GM19468 (cell line): ENCODE measurements around the gene NR1H3.
"Not testable (repeated sequence)": the region's sequence is repeated elsewhere in the genome, so short reads cannot be mapped to it uniquely, and the experiment has no call there.

ENCODE experiments used
- ATAC-seq: cut with Tn5 transposase; IDR thresholded peaks from one replicate; pipeline ENCODE4 v1.9.1; 2021; ENCODE audit warnings: mild to moderate bottlenecking, moderate library complexity, moderate number of reproducible peaks; ENCODE audit not compliant: unreplicated experiment; ENCODE audit errors: extremely low read depth

Gene NR1H3

DNA sequence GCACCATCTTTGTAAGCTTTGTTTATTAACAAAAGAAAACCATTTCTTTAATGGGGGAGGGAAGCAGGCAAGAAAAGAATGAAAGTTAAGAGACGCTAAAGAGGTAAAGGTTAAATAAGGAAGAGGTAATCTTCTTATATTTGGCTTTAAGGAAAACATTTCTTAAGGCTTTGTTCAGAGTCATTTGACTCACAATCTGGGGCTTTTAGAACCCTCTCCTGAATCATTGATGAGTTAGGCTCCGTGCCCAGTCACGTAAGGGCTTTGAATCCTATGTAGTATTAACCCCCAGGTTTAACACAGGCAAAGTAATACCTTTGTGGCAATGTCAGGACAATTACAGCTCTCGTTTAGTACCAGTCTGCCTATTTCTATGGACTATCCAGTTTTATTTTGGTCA is 38.2 kb downstream of the NR1H3 start:
- no peak for ATAC-seq

DNA sequence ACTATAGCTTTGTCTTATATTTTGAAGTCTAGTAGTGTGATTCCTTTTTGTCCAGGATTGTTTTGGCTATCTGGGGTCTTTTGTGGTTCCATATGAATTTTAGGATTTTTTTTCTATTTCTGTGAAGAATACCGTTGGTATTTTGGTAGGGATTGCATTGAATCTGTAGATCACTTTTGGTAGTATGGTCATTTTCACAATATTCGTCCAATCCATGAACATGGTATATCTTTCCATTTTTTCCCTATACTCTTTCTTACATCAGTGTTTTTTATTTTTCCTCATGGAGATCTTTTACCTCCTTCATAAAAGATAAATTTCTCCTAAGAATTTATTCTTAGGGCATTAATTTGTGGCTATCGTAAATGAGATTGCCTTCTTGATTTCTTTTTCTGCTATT is 41.3 kb downstream of the NR1H3 start:
- no peak for ATAC-seq

DNA sequence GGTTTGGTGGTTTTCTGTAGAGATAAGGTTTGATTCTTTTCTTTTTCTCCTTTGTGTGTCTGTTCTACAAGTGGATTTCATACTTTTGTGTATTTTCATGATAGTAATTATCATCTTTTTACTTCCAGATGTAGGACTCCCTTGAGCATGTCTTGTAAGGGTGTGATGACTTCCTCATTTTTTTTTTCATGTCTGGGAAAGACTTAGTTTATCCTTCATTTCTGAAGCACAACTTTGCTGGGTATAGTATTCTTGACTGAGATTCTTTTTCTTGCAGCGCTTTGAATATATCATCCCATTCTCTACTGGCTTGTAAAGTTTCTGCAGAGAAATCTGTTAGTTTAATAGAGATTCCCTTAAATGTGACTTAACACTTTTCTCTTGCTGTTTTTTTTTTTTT is 45.1 kb downstream of the NR1H3 start:
- no peak for ATAC-seq

DNA sequence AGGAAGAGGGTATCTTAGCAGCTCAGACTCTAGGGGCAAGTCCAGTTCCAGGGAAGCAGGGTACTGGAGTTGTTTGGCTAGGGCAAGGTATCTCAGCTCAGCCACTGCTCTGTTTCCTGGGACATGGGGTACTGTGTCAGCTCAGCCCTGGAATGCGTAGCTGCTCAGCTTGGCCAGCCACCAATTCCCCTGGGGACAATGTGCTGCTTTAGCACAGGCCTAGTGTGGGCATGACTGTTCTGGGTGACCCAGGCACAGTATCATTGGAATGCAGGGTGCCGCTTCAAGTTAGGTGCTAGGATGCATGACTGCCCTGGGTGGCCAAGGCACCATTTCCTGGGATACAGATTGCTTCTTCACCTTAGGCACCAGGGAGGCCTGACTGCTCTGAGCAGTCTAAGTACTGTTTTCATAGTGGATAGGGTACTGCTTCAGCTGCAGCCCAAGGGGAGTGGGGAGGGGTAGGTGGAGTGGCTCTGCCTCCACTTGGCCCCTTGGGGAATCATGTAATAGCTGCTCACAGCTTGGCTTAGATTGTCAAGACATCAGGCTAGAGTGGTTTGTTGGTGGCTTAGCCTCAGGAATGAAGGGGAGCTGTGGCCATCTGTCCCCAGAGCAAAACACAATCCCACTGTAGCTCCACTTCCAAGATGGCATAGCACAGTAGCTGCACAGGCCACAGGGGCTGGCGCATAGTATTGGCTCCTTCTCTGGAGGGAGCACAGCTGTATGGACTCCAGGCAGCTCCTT is 48.1 kb downstream of the NR1H3 start:
- ATAC-seq = no peak

DNA sequence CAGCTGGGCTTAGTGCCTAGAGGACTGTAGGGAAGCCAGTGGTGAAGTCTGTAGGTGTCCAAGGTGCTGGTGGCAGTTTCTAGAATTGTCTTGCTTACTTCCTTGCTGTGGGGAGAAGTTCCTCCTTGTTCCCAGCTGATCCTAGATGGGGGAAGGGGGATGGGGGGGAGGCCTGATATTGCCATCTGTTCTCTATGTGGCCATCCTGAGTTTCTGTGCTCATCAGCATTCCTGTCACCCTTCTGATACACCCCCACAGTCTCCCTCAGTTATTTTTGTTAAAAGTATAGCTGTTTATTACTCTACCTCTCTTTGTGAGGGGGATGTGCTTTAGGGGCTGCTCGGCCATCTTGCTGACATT is 48.7 kb downstream of the NR1H3 start:
- no peak for ATAC-seq

DNA sequence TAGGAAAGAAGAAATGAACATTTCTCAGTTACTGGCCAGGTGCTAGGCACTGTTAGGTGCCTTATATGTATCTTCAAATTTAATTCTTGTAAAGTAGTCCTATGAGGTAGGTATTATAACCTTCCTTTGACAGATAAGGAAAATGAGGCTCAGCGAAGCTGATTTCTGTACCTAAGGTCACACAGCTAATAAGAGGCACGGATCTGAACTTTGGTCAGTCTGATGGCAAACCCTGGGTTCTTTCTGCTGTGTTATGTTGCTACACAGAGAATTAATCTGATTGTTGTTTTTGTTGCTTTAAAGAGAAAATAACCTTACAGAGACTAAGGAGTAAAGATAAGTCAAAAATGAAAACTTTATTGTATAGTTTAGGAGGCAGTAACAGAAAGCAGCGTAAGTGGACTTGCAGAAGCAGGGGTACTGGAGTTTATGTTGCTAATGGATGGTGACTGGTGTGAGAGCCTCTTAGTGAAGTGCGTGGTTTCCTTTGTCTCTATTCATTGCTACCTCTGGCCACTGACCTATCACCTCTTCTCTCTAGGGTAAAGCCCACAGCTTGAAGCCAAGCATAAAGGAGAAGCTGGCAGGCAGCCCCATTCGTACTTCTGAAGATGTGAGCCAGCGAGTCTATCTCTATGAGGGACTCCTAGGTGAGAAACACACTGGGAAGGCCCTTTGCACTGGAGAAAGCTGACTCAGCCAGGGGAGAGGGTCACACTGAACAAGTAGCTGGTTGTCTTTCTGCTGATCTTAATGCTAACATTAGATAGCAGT is 50.4 kb downstream of the NR1H3 start:
- no peak for ATAC-seq

DNA sequence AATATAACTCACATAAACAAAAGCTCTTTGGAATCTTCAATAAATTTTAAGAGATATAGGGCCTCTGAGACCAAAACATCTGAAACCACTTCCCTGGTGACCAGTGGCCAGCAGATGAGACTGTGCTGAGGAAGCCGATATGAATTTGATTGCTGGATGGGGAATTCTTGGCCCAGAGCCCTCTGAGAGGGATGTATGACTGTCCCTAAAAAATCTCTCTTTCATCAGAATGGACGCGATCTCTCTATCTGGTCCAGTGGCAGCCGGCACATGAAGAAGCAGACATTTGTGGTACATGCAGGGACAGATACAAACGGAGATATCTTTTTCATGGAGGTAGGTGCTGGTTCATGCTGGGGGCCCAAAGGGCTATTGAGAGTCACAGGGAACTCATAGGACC is 57.2 kb downstream of the NR1H3 start:
- ATAC-seq = no peak

DNA sequence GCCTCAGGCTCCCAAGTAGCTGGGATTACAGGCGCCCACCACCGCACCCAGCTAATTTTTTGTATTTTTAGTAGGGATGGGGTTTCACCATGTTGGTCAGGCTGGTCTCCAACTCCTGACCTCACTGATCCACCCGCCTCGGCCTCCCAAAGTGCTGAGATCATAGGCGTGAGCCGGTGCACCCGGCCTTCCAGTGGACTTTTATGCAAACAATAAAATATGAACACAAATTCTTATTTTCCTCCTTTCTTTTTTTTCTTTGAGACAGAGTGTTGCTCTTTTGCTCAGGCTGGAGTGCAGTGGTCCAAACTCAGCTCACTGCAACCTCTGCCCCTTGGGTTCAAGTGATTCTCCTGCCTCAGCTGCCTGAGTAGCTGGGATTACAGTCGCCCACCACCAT is 58.7 kb downstream of the NR1H3 start:
- ATAC-seq = not testable (repeated sequence)

DNA sequence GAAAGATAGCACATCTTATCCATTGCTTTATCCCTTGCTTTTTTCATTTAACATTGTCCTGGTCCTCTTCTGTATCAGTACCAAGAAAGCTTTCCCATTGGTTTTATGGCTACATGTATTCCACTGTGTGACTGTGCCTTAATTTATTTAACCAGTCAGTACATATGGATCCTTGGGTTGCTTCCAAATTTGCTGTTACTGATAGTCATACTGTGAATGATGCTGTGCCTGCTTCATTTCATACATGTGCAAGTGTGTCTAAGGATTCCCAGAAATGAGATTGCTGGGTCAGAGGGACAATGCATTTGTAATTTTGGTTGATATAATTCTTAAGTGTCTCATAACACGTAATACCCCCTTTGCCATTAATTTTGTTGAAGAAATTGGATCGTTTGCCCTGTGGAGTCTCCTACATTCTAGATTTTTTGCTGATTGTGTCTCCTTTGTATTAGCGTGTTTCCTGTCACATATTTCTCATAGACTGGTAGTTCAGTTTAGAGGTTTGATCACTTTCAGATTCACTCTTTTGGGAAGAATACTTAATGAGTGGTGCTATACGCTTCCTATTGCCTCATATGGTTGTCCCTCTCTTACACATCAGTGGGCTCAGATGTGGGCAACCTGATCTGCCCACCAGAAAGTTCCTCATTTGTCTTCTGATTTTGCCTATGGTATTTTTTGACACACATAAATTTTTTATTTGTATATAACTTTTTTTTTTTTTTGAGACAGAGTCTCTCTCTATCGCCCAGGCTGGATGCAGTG is 59.5 kb downstream of the NR1H3 start:
- no peak for ATAC-seq

DNA sequence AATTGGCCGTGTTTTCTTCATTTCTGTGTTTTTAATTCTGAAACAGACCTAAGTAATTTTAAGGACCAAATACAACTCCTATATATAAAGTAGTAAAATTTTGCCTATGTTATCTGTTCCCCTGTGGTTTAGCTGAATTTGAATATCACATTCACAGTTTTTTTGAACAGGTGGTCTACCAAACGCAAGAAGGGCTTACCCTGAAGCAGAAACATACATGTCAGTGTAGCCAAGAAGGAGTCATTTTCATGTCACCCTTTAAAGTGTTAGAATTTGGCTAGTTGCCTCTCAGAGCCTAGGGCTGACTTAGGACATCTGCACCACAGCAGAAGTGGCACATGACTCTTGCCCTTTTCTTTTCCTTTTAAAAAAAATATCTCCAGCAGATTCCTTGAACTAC is 60.4 kb downstream of the NR1H3 start:
- no peak for ATAC-seq
